Measurements from ENCODE around the gene PRKAG1.
A peak's percentile ranks its signal among the peaks of the same experiment; 100 is the strongest.

PRKAG1 gene

GRCh38 chr12:48996794-48997718 is 21.5 kb downstream of the PRKAG1 start:
- Histone ChIP-seq H3K4me1 (ENCODE audit: control insufficient read depth, insufficient read depth, low read length) (peaks cover 40% of the 10 kb centered on the region), H3K36me3 (ENCODE audit: insufficient read depth, low read length) (peaks cover 16% of the 10 kb centered on the region), H3K4me3 (ENCODE audit: low read length) (peak overlapping the region; percentile 62), H3K4me2 (ENCODE audit: low read length) (peak overlapping the region; percentile 81), H3K9ac (ENCODE audit: low read depth, low read length) (peak overlapping the region; percentile 38), H3K27me3 (ENCODE audit: control insufficient read depth, insufficient read depth, low read length) (peaks cover 37% of the 10 kb centered on the region), H3K9me3 (replicated peaks; ENCODE audit: low read length) (no peaks in the 10 kb centered on the region)

GRCh38 chr12:48995086-48995879 is 23.3 kb downstream of the PRKAG1 start:
- Histone ChIP-seq H3K9me3 (replicated peaks; ENCODE audit: low read length) (no peaks in the 10 kb centered on the region), H3K4me2 (ENCODE audit: low read length) (peak overlapping the region; percentile 86), H3K4me1 (ENCODE audit: control insufficient read depth, insufficient read depth, low read length) (peaks cover 36% of the 10 kb centered on the region), H3K9ac (ENCODE audit: low read depth, low read length) (no peak overlapping the region), H3K27me3 (ENCODE audit: control insufficient read depth, insufficient read depth, low read length) (peaks cover 49% of the 10 kb centered on the region), H3K36me3 (ENCODE audit: insufficient read depth, low read length) (peaks cover under 1% of the 10 kb centered on the region), H3K4me3 (ENCODE audit: low read length) (peak overlapping the region; percentile 65)

GRCh38 chr12:48994224-48995085 is 24.1 kb downstream of the PRKAG1 start:
- Histone ChIP-seq H3K9me3 (replicated peaks; ENCODE audit: low read length) (no peaks in the 10 kb centered on the region), H3K36me3 (ENCODE audit: insufficient read depth, low read length) (no peaks in the 10 kb centered on the region), H3K4me1 (ENCODE audit: control insufficient read depth, insufficient read depth, low read length) (peaks cover 28% of the 10 kb centered on the region), H3K9ac (ENCODE audit: low read depth, low read length) (no peak overlapping the region), H3K4me3 (ENCODE audit: low read length) (no peak overlapping the region), H3K27me3 (ENCODE audit: control insufficient read depth, insufficient read depth, low read length) (peaks cover 56% of the 10 kb centered on the region), H3K4me2 (ENCODE audit: low read length) (no peak overlapping the region)

- H3K9me3 ChIP-seq (replicated peaks; ENCODE audit: low read length): no peaks in the 10 kb centered on the region
- no peaks in the 10 kb centered on the region for H3K36me3 ChIP-seq (ENCODE audit: insufficient read depth, low read length)
- H3K4me3 ChIP-seq (ENCODE audit: low read length): no peak overlapping the region
- no peak overlapping the region for H3K4me2 ChIP-seq (ENCODE audit: low read length)
- H3K9ac ChIP-seq (ENCODE audit: low read depth, low read length): no peak overlapping the region
- H3K27me3 ChIP-seq (ENCODE audit: control insufficient read depth, insufficient read depth, low read length): peaks cover 63% of the 10 kb centered on the region
- H3K4me1 ChIP-seq (ENCODE audit: control insufficient read depth, insufficient read depth, low read length): peaks cover 22% of the 10 kb centered on the region
Measured at GRCh38 chr12:48993787-48994186, 24.8 kb downstream of the PRKAG1 start.

GRCh38 chr12:48991247-48992050 is 27.1 kb downstream of the PRKAG1 start:
- Histone ChIP-seq H3K9ac (ENCODE audit: low read depth, low read length) (no peak overlapping the region), H3K36me3 (ENCODE audit: insufficient read depth, low read length) (no peaks in the 10 kb centered on the region), H3K4me3 (ENCODE audit: low read length) (no peak overlapping the region), H3K4me2 (ENCODE audit: low read length) (no peak overlapping the region), H3K27me3 (ENCODE audit: control insufficient read depth, insufficient read depth, low read length) (peaks cover 67% of the 10 kb centered on the region), H3K4me1 (ENCODE audit: control insufficient read depth, insufficient read depth, low read length) (peaks cover 5% of the 10 kb centered on the region), H3K9me3 (replicated peaks; ENCODE audit: low read length) (no peaks in the 10 kb centered on the region)

- Histone ChIP-seq H3K4me3 (ENCODE audit: low read length) (no peak overlapping the region), H3K4me1 (ENCODE audit: control insufficient read depth, insufficient read depth, low read length) (peaks cover 5% of the 10 kb centered on the region), H3K4me2 (ENCODE audit: low read length) (no peak overlapping the region), H3K9ac (ENCODE audit: low read depth, low read length) (no peak overlapping the region), H3K36me3 (ENCODE audit: insufficient read depth, low read length) (no peaks in the 10 kb centered on the region), H3K27me3 (ENCODE audit: control insufficient read depth, insufficient read depth, low read length) (peaks cover 76% of the 10 kb centered on the region), H3K9me3 (replicated peaks; ENCODE audit: low read length) (no peaks in the 10 kb centered on the region)
Measured at GRCh38 chr12:48990552-48990951, 28.0 kb downstream of the PRKAG1 start.

- Histone ChIP-seq H3K4me3 (ENCODE audit: low read length) (no peak overlapping the region), H3K27me3 (ENCODE audit: control insufficient read depth, insufficient read depth, low read length) (peaks cover 81% of the 10 kb centered on the region), H3K4me1 (ENCODE audit: control insufficient read depth, insufficient read depth, low read length) (no peaks in the 10 kb centered on the region), H3K36me3 (ENCODE audit: insufficient read depth, low read length) (no peaks in the 10 kb centered on the region), H3K9ac (ENCODE audit: low read depth, low read length) (no peak overlapping the region), H3K4me2 (ENCODE audit: low read length) (no peak overlapping the region), H3K9me3 (replicated peaks; ENCODE audit: low read length) (no peaks in the 10 kb centered on the region)
Measured at GRCh38 chr12:48988030-48988649, 30.4 kb downstream of the PRKAG1 start.

GRCh38 chr12:48986720-48987291 is 31.8 kb downstream of the PRKAG1 start:
- Histone ChIP-seq H3K27me3 (ENCODE audit: control insufficient read depth, insufficient read depth, low read length) (peaks cover 89% of the 10 kb centered on the region), H3K36me3 (ENCODE audit: insufficient read depth, low read length) (no peaks in the 10 kb centered on the region), H3K4me1 (ENCODE audit: control insufficient read depth, insufficient read depth, low read length) (no peaks in the 10 kb centered on the region), H3K4me3 (ENCODE audit: low read length) (no peak overlapping the region), H3K9ac (ENCODE audit: low read depth, low read length) (no peak overlapping the region), H3K9me3 (replicated peaks; ENCODE audit: low read length) (no peaks in the 10 kb centered on the region), H3K4me2 (ENCODE audit: low read length) (no peak overlapping the region)

GRCh38 chr12:48985901-48986300 is 32.7 kb downstream of the PRKAG1 start:
- Histone ChIP-seq H3K36me3 (ENCODE audit: insufficient read depth, low read length) (no peaks in the 10 kb centered on the region), H3K27me3 (ENCODE audit: control insufficient read depth, insufficient read depth, low read length) (peaks cover 93% of the 10 kb centered on the region), H3K4me3 (ENCODE audit: low read length) (no peak overlapping the region), H3K9ac (ENCODE audit: low read depth, low read length) (no peak overlapping the region), H3K4me1 (ENCODE audit: control insufficient read depth, insufficient read depth, low read length) (peaks cover 6% of the 10 kb centered on the region), H3K4me2 (ENCODE audit: low read length) (no peak overlapping the region), H3K9me3 (replicated peaks; ENCODE audit: low read length) (no peaks in the 10 kb centered on the region)

- Histone ChIP-seq H3K9me3 (replicated peaks; ENCODE audit: low read length) (no peaks in the 10 kb centered on the region), H3K27me3 (ENCODE audit: control insufficient read depth, insufficient read depth, low read length) (peaks cover 93% of the 10 kb centered on the region), H3K9ac (ENCODE audit: low read depth, low read length) (no peak overlapping the region), H3K4me3 (ENCODE audit: low read length) (no peak overlapping the region), H3K4me1 (ENCODE audit: control insufficient read depth, insufficient read depth, low read length) (peaks cover 11% of the 10 kb centered on the region), H3K4me2 (ENCODE audit: low read length) (no peak overlapping the region), H3K36me3 (ENCODE audit: insufficient read depth, low read length) (no peaks in the 10 kb centered on the region)
Measured at GRCh38 chr12:48985475-48985897, 33.1 kb downstream of the PRKAG1 start.
